ENCODE data around the gene MBD5. TPM values are rescaled to one million over a fixed set of nuclear protein-coding genes. Genes with fewer than 3 reads are reported as not detected.

Gene MBD5
- total and polyA plus RNA-seq, 7 donors = 2.3 to 81.1 (median 67.0) TPM

DNA sequence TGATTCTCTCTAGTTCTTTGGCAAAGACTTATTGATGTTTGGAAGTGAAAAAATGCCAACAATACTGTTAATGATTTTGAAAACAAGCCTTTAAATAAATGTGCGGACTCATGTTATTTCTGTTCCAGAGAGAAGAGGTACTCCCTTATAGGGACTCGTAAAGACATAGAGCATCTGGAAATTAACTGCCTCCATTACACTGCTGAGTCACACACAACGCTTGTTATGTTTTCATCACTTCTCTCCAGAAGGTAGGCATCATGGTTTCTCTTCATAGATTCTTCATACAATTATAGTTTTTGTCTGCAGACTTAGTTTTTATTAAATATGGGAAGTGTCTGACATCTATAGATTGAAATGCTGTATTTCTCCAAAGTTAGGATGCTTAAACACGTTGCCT lies 321.2 kb downstream of the MBD5 start:
- 96 to 97% methylated on average over 4 of the region's 4 CpGs for WGBS, 2 donors
- Histone ChIP-seq H3K27ac (no peak overlapping the region), H3K27me3 (no peaks in the 10 kb centered on the region), H3K4me3 (no peak overlapping the region), H3K9me3 (peaks cover 0 to 4% (median 2%) of the 10 kb centered on the region in 4 donors), H3K4me1 (no peaks in the 10 kb centered on the region), H3K36me3 (peaks cover 0 to 21% (median 6%) of the 10 kb centered on the region in 4 donors)
- TF ChIP-seq POLR2AphosphoS5 (IDR thresholded peaks at IDR 0.05) (no peak), POLR2A (IDR thresholded peaks at IDR 0.05) (no peak), EP300 (IDR thresholded peaks at IDR 0.05) (no peak)
- TF ChIP-seq, protein P1, sequence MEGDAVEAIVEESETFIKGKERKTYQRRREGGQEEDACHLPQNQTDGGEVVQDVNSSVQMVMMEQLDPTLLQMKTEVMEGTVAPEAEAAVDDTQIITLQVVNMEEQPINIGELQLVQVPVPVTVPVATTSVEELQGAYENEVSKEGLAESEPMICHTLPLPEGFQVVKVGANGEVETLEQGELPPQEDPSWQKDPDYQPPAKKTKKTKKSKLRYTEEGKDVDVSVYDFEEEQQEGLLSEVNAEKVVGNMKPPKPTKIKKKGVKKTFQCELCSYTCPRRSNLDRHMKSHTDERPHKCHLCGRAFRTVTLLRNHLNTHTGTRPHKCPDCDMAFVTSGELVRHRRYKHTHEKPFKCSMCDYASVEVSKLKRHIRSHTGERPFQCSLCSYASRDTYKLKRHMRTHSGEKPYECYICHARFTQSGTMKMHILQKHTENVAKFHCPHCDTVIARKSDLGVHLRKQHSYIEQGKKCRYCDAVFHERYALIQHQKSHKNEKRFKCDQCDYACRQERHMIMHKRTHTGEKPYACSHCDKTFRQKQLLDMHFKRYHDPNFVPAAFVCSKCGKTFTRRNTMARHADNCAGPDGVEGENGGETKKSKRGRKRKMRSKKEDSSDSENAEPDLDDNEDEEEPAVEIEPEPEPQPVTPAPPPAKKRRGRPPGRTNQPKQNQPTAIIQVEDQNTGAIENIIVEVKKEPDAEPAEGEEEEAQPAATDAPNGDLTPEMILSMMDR (IDR thresholded peaks at IDR 0.05) = no peak
- intact Hi-C loops (cut with DNase I) = no loop called here
- DNase-seq = no peak

DNA sequence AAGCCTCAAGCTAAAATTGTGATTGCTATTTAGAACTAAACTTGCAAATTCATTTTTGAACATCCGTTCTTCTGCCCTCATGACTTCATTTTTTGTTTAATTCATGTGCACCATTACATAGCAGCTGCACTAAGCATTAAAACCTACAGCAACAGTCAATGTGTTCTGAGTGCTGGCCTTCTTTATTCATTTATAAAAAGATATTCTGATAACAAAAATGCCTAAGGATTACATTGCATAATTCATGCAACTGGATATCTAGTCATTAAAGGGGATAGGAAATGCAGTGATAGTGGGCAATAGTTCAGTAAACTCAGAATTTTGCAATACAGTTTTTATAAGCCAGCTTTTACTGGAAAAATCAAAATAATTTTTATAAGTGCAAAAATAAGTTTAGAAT lies 329.3 kb downstream of the MBD5 start:
- Histone ChIP-seq H3K27me3 (no peaks in the 10 kb centered on the region), H3K4me1 (no peaks in the 10 kb centered on the region), H3K4me3 (no peak overlapping the region), H3K27ac (no peak overlapping the region), H3K36me3 (no peaks in the 10 kb centered on the region), H3K9me3 (no peaks in the 10 kb centered on the region)
- 91 to 92% methylated on average over 1 of the region's 1 CpG for WGBS, 2 donors
- TF ChIP-seq POLR2AphosphoS5 (IDR thresholded peaks at IDR 0.05) (no peak), EP300 (IDR thresholded peaks at IDR 0.05) (no peak)
- DNase-seq = no peak
- intact Hi-C loops (cut with DNase I) = no loop called here

DNA sequence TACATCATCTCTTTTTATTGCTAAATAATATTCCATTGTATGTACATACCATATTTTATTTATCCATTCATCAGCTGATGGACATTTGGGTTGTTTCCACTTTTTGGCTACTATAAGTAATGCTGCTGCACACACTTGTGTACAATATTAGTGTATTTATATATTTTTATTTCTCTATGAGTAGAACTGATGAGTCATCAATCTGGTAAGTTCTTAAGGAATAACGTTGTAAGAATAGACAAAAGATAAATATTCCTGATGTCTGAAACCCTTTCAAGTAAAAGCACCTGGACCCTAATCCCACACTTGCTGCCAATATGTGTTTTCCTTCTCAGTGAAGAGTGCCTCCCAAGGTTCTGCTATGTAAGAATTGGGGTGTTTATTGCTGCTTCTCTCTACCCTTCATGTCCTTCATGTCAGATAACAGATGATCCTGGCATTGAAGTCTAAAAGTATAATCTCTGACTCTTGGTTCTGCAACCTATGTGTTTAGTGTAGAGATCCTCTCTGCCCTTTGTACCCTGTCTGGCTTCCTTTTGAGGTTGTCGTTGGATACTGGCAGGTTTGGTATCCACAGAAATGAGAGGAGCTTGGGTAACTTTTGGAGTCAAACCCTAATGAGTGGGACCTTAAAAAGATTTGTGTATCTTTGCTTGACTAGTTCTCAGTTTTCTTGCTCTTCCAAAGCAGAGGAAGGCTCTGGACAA lies 330.7 kb downstream of the MBD5 start:
- TF ChIP-seq POLR2A (IDR thresholded peaks at IDR 0.05) (no peak), POLR2AphosphoS5 (IDR thresholded peaks at IDR 0.05) (no peak), EP300 (IDR thresholded peaks at IDR 0.05) (no peak)
- TF ChIP-seq, protein P1 (IDR thresholded peaks at IDR 0.05) = no peak
- Histone ChIP-seq H3K36me3 (no peaks in the 10 kb centered on the region), H3K27ac (no peak overlapping the region), H3K9me3 (no peaks in the 10 kb centered on the region), H3K27me3 (no peaks in the 10 kb centered on the region), H3K4me1 (no peaks in the 10 kb centered on the region), H3K4me3 (no peak overlapping the region)
- intact Hi-C loops (cut with DNase I) = no loop called here
- WGBS, 2 donors = 69 to 82% methylated on average over 2 of the region's 2 CpGs
- DNase-seq = no peak

DNA sequence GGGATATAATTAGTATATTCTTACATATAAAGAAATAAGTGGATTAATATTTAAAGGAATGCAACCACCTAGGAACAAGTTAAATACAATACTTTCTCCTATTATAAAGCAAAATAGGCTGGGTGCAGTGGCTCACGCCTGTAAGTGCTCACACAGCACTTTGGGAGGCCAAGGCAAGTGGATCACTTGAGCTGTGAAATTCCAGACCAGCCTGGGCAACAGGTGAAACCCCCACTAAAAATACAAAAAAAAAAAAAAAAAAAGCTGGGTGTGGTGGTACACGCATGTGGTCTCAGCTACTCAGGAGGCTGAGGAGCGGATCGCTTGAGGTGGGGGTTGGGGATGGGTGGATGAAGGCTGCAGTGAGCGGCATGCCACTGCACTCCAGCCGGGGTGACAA lies 337.5 kb downstream of the MBD5 start:
- peaks cover 0 to 6% (median 0%) of the 10 kb centered on the region in 4 donors for H3K4me1 ChIP-seq
- no peaks in the 10 kb centered on the region for H3K27me3 ChIP-seq
- no peaks in the 10 kb centered on the region for H3K9me3 ChIP-seq
- no peaks in the 10 kb centered on the region for H3K36me3 ChIP-seq
- no peak for DNase-seq
- H3K27ac ChIP-seq = no peak overlapping the region
- TF ChIP-seq POLR2AphosphoS5 (IDR thresholded peaks at IDR 0.05) (no peak), POLR2A (IDR thresholded peaks at IDR 0.05) (no peak), EP300 (IDR thresholded peaks at IDR 0.05) (no peak)
- TF ChIP-seq, protein P1 (IDR thresholded peaks at IDR 0.05) = no peak
- no peak overlapping the region for H3K4me3 ChIP-seq
- intact Hi-C loops (cut with DNase I) = no loop called here
- WGBS, 2 donors = 83 to 91% methylated on average over 6 of the region's 6 CpGs

DNA sequence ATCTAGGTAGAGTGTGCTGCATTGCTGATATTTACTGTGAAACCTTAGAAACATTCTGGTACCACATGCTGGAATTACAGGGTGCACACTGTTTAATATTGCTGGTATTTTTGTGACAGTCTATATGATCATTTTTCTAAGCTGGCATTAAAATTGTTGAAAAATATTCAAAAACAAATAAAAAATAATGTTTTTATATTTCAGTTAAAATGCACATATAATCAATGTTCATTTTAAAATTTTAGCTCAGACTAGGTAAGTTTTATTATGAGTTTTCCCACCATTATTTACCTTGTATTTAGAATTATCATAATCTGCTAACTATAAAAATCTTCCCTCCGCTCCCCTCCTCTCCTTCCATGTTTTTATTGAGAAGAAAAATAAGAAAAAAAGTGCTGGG lies 339.8 kb downstream of the MBD5 start:
- H3K36me3 ChIP-seq = no peaks in the 10 kb centered on the region

More for the DNA sequence above, 339.8 kb downstream of the MBD5 start:
- no peak overlapping the region for H3K4me3 ChIP-seq
- no peaks in the 10 kb centered on the region for H3K9me3 ChIP-seq
- no peak for DNase-seq
- H3K27ac ChIP-seq = no peak overlapping the region
- peaks cover 0 to 6% (median 0%) of the 10 kb centered on the region in 4 donors for H3K4me1 ChIP-seq
- 92 to 97% methylated on average over 1 of the region's 1 CpG for WGBS, 2 donors
- H3K27me3 ChIP-seq = no peaks in the 10 kb centered on the region
- intact Hi-C loops (cut with DNase I) = no loop called here
- no peak for TF ChIP-seq POLR2A (IDR thresholded peaks at IDR 0.05)
- no peak for TF ChIP-seq EP300 (IDR thresholded peaks at IDR 0.05)
- no peak for TF ChIP-seq POLR2AphosphoS5 (IDR thresholded peaks at IDR 0.05)
- TF ChIP-seq, protein P1 (IDR thresholded peaks at IDR 0.05) = no peak
